Measurements from ENCODE around the gene GLS. TPM values are rescaled to one million over a fixed set of nuclear protein-coding genes. Genes with fewer than 3 reads are reported as not detected.
"Not testable (repeated sequence)": the region's sequence is repeated elsewhere in the genome, so short reads cannot be mapped to it uniquely, and the experiment has no call there.

Gene GLS
- total RNA-seq, 6 experiments from 2014 or later, result 191 to 431 (median 201) TPM

- Mint-ChIP-seq H3K27ac (peak overlapping the region; percentile 87), H3K4me1 (ENCODE audit: low read depth) (peaks cover 91% of the 10 kb centered on the region), H3K9me3 (no peaks in the 10 kb centered on the region), H3K4me3 (peak overlapping the region; percentile 79), H3K27me3 (ENCODE audit: insufficient read depth) (peaks cover 3% of the 10 kb centered on the region; the same call in 1 of the 2 replicates), H3K36me3 (ENCODE audit: low read depth) (no peaks in the 10 kb centered on the region)
- TF ChIP-seq, protein P1, sequence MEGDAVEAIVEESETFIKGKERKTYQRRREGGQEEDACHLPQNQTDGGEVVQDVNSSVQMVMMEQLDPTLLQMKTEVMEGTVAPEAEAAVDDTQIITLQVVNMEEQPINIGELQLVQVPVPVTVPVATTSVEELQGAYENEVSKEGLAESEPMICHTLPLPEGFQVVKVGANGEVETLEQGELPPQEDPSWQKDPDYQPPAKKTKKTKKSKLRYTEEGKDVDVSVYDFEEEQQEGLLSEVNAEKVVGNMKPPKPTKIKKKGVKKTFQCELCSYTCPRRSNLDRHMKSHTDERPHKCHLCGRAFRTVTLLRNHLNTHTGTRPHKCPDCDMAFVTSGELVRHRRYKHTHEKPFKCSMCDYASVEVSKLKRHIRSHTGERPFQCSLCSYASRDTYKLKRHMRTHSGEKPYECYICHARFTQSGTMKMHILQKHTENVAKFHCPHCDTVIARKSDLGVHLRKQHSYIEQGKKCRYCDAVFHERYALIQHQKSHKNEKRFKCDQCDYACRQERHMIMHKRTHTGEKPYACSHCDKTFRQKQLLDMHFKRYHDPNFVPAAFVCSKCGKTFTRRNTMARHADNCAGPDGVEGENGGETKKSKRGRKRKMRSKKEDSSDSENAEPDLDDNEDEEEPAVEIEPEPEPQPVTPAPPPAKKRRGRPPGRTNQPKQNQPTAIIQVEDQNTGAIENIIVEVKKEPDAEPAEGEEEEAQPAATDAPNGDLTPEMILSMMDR (IDR thresholded peaks at IDR 0.05), result no peak
- DNase-seq, result peak; percentile 85
Measured at GRCh38 chr2:190858817-190859216, 21.8 kb upstream of the GLS start.

GRCh38 chr2:190859347-190860297 is 21.0 kb upstream of the GLS start:
- peak; percentile 62 for DNase-seq
- TF ChIP-seq, protein P1 (IDR thresholded peaks at IDR 0.05), result no peak
- Mint-ChIP-seq H3K27me3 (ENCODE audit: insufficient read depth) (peaks cover 3% of the 10 kb centered on the region; the same call in 1 of the 2 replicates), H3K9me3 (no peaks in the 10 kb centered on the region), H3K36me3 (ENCODE audit: low read depth) (no peaks in the 10 kb centered on the region), H3K27ac (peak overlapping the region; percentile 87), H3K4me3 (peak overlapping the region; percentile 79), H3K4me1 (ENCODE audit: low read depth) (peaks cover 91% of the 10 kb centered on the region)

DNA sequence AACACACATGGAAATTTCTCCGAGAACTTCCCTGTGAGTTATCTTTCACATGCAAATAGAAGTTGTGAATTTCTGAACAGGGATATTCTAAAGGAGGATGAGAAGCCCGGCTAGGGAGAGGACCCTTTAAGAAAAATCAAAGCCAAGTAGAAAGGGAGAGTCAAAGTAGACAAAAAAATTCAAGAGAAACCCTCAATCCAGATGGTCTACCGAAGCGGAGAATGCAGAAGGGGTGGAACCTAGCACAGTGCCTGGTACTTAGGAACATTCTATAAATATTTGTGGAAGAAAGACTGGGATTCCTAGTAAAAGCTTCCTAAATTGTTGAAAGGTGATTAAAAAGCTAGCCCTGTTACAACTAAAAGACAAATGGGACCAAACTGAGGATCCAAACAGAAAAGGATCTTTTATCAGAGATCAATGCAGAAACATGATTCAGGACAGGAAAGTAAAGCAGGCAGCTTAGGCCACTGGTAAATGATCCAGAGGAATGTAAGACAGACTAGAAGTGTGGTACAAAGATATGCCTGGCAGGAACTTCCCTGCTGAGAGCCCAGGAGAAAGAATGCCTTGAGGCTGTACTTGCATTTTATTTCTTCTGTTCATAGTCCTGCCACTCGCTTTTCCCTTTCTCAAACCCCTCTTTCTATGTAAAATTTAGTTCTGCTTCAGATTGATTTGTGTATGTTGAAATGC is 19.5 kb upstream of the GLS start:
- peak; percentile 83 for DNase-seq
- Mint-ChIP-seq H3K27me3 (ENCODE audit: insufficient read depth) (peaks cover 3% of the 10 kb centered on the region; the same call in 1 of the 2 replicates), H3K9me3 (no peaks in the 10 kb centered on the region), H3K36me3 (ENCODE audit: low read depth) (no peaks in the 10 kb centered on the region), H3K4me3 (peak overlapping the region; percentile 79), H3K27ac (peak overlapping the region; percentile 87), H3K4me1 (ENCODE audit: low read depth) (peaks cover 93% of the 10 kb centered on the region)
- TF ChIP-seq, protein P1 (IDR thresholded peaks at IDR 0.05), result no peak

GRCh38 chr2:190862128-190862527 is 18.5 kb upstream of the GLS start:
- Mint-ChIP-seq H3K4me3 (peak overlapping the region; percentile 79), H3K27ac (peak overlapping the region; percentile 87), H3K4me1 (ENCODE audit: low read depth) (peaks cover 97% of the 10 kb centered on the region)
- H3K27me3 Mint-ChIP-seq (ENCODE audit: insufficient read depth); DNase-seq; H3K36me3 Mint-ChIP-seq (ENCODE audit: low read depth); H3K9me3 Mint-ChIP-seq: not testable (repeated sequence)

DNA sequence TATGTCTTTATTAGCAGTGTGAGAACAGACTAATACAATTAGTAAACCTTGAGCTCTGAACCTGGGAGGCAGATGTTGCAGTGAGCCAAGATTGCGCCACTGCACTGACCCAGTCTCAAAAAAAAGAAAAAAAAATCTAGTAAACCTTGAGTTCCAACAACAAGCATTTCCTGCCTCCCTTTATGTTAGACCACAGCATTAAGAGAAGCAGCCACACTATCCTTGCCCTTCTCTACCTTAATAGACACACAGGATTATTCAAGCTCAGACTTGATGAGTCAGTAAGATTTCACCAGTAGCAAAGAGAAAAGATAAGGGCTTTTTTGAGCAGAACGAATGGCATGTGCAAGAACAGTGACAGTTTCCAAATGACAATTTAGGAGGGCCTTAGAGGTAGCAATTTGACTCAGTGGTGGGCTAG is 18.0 kb upstream of the GLS start:
- DNase-seq, result peak; percentile 72
- TF ChIP-seq, protein P1 (IDR thresholded peaks at IDR 0.05), result no peak
- Mint-ChIP-seq H3K27me3 (ENCODE audit: insufficient read depth) (peaks cover 3% of the 10 kb centered on the region; the same call in 1 of the 2 replicates), H3K9me3 (no peaks in the 10 kb centered on the region), H3K36me3 (ENCODE audit: low read depth) (no peaks in the 10 kb centered on the region), H3K27ac (peak overlapping the region; percentile 87), H3K4me1 (ENCODE audit: low read depth) (peaks cover 97% of the 10 kb centered on the region), H3K4me3 (peak overlapping the region; percentile 79)
